Body of pancreas (tissue), 4 donors: ENCODE measurements around the gene JAG2.

Experiments
- POLR2A ChIP-seq, 3 donors: fragments of 450-650 bp; IDR thresholded peaks; one replicate each; pipeline ENCODE4 v1.6.1; 2016; ENCODE audit warnings: antibody characterized with exemption in 3 of 3, mild to moderate bottlenecking in 2 of 3
- TF ChIP-seq, protein P1 (sequence below), 7 experiments: fragments of 450-650 bp in 4 of 7; fragments of 200-600 bp in 3 of 7; sonication (generic) in 3 of 7; IDR thresholded peaks; one replicate each; pipeline ENCODE4 v1.5.1; 2016 to 2019; ENCODE audit warnings: antibody characterized with exemption in 7 of 7

DNA sequence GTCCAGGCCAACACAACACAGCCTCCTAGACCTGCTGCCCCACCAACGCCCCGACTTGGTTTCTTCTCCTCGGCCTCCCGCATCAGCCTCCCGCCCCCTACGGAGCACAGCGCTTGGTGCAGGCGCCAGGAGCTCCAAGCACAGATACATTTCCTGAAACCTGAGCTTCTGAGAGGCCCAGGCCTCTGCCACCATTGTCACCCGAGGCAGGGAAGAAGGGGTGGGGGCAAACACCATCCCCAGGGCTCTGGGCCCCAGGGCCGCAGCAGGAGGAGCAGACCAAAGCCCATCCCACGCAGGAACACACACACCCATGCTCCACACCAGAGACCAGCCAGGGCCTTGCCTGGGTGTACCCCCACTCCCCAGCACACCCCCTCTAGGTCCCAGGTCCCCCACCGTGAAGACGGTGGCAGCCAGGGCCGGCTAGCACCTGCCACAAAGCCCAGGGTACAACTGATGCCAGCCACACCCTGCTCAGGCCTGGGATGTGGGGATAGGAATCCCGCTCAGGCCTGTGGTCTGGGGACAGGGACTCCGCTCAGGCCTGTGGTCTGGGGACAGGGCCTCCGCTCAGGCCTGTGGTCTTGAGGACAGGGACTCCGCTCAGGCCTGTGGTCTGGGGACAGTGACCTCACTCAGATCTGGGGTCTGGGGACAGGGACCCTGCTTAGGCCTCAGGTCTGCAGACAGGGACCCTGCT is 5.4 kb downstream of the JAG2 start:
- TF ChIP-seq, protein P1, sequence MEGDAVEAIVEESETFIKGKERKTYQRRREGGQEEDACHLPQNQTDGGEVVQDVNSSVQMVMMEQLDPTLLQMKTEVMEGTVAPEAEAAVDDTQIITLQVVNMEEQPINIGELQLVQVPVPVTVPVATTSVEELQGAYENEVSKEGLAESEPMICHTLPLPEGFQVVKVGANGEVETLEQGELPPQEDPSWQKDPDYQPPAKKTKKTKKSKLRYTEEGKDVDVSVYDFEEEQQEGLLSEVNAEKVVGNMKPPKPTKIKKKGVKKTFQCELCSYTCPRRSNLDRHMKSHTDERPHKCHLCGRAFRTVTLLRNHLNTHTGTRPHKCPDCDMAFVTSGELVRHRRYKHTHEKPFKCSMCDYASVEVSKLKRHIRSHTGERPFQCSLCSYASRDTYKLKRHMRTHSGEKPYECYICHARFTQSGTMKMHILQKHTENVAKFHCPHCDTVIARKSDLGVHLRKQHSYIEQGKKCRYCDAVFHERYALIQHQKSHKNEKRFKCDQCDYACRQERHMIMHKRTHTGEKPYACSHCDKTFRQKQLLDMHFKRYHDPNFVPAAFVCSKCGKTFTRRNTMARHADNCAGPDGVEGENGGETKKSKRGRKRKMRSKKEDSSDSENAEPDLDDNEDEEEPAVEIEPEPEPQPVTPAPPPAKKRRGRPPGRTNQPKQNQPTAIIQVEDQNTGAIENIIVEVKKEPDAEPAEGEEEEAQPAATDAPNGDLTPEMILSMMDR (IDR thresholded peaks at IDR 0.05) = no peak
- TF ChIP-seq POLR2A (IDR thresholded peaks at IDR 0.05) = no peak
